Measurements from ENCODE around the gene IQSEC1. TPM values are rescaled to one million over a fixed set of nuclear protein-coding genes. Genes with fewer than 3 reads are reported as not detected.

IQSEC1 gene
- polyA plus RNA-seq, 1 experiment, result 4.8 TPM

GRCh38 chr3:12965999-12966846 lies 107.0 kb downstream of the IQSEC1 start:
- Histone ChIP-seq H3K27me3 (ENCODE audit: control insufficient read depth, insufficient read depth, low read length) (no peaks in the 10 kb centered on the region), H3K36me3 (ENCODE audit: control insufficient read depth, insufficient read depth, low read length) (peaks cover 1% of the 10 kb centered on the region; the same call in 1 of the 2 replicates), H3K4me3 (ENCODE audit: low read depth, low read length) (peak overlapping the region; percentile 82)
- CTCF ChIA-PET, result interaction anchor here (1.1 to 2.5 kb wide), 5 partner anchors 9 to 98 kb away, joined by 3 to 8 read pairs (median 5); no protein-coding TSS in a partner anchor
- TF ChIP-seq, protein P1, sequence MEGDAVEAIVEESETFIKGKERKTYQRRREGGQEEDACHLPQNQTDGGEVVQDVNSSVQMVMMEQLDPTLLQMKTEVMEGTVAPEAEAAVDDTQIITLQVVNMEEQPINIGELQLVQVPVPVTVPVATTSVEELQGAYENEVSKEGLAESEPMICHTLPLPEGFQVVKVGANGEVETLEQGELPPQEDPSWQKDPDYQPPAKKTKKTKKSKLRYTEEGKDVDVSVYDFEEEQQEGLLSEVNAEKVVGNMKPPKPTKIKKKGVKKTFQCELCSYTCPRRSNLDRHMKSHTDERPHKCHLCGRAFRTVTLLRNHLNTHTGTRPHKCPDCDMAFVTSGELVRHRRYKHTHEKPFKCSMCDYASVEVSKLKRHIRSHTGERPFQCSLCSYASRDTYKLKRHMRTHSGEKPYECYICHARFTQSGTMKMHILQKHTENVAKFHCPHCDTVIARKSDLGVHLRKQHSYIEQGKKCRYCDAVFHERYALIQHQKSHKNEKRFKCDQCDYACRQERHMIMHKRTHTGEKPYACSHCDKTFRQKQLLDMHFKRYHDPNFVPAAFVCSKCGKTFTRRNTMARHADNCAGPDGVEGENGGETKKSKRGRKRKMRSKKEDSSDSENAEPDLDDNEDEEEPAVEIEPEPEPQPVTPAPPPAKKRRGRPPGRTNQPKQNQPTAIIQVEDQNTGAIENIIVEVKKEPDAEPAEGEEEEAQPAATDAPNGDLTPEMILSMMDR (IDR thresholded peaks at IDR 0.05; ENCODE audit: insufficient read depth, low read depth, low read length), result 0 out of 2 replicates have a peak, but pooled peaks have one; percentile 9
- POLR2A ChIA-PET, result no interaction called here
- DNase-seq (ENCODE audit: low read depth), result no peak

GRCh38 chr3:12964711-12965612 lies 108.3 kb downstream of the IQSEC1 start:
- H3K36me3 ChIP-seq (ENCODE audit: control insufficient read depth, insufficient read depth, low read length), result peaks cover 3% of the 10 kb centered on the region
- H3K27me3 ChIP-seq (ENCODE audit: control insufficient read depth, insufficient read depth, low read length), result no peaks in the 10 kb centered on the region
- POLR2A ChIA-PET, result no interaction called here
- no peak overlapping the region for H3K4me3 ChIP-seq (ENCODE audit: low read depth, low read length)
- CTCF ChIA-PET, result interaction anchor here (0.9 to 2.5 kb wide), 7 partner anchors 8 to 97 kb away, joined by 3 to 8 read pairs (median 5); no protein-coding TSS in a partner anchor
- no peak for DNase-seq (ENCODE audit: low read depth)
- TF ChIP-seq, protein P1 (IDR thresholded peaks at IDR 0.05; ENCODE audit: insufficient read depth, low read depth, low read length), result no peak

DNA sequence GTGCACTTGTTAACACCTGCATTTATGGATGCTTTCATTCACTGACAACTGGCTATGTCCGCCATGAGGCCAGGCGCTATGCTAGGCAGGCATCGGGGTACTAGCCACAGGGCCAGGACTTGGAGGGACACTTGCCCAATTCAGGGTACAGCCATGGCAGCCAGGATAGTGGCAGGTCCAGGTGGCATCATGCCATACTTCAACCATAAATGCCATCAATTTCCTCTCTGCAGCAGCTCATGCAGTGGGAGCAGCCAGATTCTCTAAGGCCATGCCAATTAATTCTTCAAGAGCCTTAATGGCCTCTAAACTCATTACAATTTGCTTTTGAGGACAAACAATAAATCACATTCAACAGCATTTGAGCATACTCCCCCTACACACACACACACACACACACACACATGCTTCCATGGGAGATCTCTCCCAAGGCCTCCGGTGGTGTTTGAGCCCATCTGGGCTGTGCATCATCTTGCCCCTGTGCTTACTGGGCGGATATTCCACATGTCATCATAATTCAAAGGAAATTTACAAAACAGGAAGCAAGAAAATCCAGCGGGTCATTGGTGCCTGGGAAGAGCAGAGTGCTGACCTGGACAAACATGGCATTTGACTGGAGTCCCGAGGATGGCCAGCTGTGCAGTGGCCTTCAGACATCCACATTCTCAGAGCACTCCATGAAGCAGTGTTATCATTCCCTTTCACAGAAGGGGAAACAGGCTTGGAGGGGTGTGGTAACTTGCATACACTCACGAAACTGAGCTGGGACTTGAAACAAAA lies 109.1 kb downstream of the IQSEC1 start:
- no peak for DNase-seq (ENCODE audit: low read depth)
- Histone ChIP-seq H3K4me3 (ENCODE audit: low read depth, low read length) (no peak overlapping the region), H3K36me3 (ENCODE audit: control insufficient read depth, insufficient read depth, low read length) (peaks cover 3% of the 10 kb centered on the region), H3K27me3 (ENCODE audit: control insufficient read depth, insufficient read depth, low read length) (no peaks in the 10 kb centered on the region)
- ChIA-PET POLR2A (no interaction called here), CTCF (interaction anchor here (0.9 to 1.6 kb wide), 3 partner anchors 18 to 72 kb away, joined by 3 to 5 read pairs (median 4); no protein-coding TSS in a partner anchor)
- TF ChIP-seq, protein P1 (IDR thresholded peaks at IDR 0.05; ENCODE audit: insufficient read depth, low read depth, low read length), result no peak

DNA sequence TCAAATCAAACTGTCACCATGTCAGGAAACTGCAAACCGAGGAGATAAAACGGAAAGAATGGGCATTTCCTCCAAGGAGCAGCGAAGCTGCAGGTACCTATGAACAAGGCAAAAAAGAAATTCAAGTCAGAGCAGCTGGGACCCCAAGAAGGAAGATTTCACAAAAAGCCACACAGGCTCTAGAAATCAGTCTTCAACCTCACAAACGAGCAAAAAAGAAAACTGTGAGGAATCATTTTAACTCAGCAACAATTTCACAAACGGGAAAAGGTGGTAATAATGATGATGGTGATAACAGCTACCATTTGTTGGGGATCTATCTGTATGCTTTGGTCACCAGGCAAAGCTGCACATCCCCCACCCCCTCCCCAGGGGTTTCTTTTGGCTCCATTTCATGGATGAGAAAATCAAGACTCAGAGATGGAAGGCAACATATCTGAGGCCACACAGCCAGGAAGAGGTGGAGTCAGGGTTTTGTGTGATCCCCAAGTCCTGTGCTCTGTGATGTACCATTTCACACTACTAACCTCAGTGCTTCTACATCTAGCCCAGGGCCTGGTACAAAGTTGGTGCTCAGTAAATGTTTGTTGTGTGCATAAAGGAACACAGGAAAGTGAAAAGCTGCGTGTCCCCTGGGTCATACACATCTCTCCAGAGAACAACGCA lies 109.9 kb downstream of the IQSEC1 start:
- DNase-seq (ENCODE audit: low read depth), result no peak
- Histone ChIP-seq H3K27me3 (ENCODE audit: control insufficient read depth, insufficient read depth, low read length) (no peaks in the 10 kb centered on the region), H3K4me3 (ENCODE audit: low read depth, low read length) (no peak overlapping the region), H3K36me3 (ENCODE audit: control insufficient read depth, insufficient read depth, low read length) (peaks cover 3% of the 10 kb centered on the region)
- ChIA-PET CTCF (no interaction called here), POLR2A (no interaction called here)
- TF ChIP-seq, protein P1 (IDR thresholded peaks at IDR 0.05; ENCODE audit: insufficient read depth, low read depth, low read length), result no peak

All from BJ (cell line).